Astrocyte of the cerebellum (primary cell): ENCODE measurements around the gene RAB13.
A peak's percentile ranks its signal among the peaks of the same experiment; 100 is the strongest.
"Not testable (repeated sequence)": the region's sequence is repeated elsewhere in the genome, so short reads cannot be mapped to it uniquely, and the experiment has no call there.

Experiments used
- DNase-seq: peaks from one replicate; pipeline ENCODE4 v3.0.0-alpha.2; 2011; ENCODE audit warnings: low read depth
- H3K4me3 ChIP-seq: 2 replicates; pipeline ENCODE4 v1.5.1; 2011; ENCODE audit warnings: mild to moderate bottlenecking, low read depth, low read length, moderate library complexity
- CTCF ChIP-seq: IDR thresholded peaks from 2 replicates; pipeline ENCODE4 v1.5.1; 2012; ENCODE audit warnings: low read length, low read depth, moderate library complexity, mild to moderate bottlenecking; ENCODE audit errors: missing control alignments
- in situ Hi-C: cut with HindIII; loops from 2 replicates; pipeline ENCODE4 v1.10.0; 2017; ENCODE audit warnings: low sequenced_read_pairs

The RAB13 gene

DNA sequence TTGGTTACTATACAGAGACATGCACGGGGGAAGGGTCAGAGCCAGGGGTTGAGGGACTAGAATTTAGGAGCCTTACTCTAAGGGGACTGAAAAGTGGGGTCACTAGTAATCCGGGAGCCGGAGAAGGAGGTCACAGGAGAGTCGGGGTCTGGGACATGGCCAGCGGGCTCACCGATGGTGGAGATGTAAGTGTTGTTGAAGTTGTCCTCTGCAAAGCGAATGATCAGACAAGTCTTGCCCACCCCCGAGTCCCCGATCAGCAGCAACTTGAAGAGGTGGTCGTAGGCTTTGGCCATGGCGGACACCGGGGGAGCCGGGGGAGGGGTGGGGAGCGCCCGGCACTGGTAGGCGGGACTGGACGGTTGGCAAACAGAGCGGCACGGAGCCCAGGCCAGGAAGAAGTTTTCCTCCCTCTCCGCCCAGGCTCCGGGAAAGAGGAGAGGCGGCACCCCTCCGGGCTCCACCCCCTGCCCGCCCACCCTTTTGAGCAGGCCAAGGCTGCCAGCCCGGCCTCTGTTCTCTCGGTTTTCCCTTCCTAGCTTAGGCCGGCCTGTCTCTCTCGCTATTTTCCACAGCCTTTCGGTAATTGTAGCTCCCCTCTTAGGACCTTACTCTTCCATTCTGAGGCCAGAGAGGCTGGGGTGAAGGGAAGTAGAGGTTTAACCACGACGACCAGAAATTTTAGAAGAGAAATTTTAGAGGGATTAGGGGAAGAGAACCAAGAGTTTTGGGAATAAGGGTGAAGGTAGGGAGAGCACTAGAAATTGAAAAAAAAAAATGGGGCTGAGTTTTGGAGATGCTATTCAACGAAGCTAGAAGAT, at the start of gene RAB13:
TSS of gene RAB13 (minus strand) at position 399 of the 821 bp plus-strand sequence. CDS start at position 296, 103 bp downstream.
- DNase-seq = no peak
- in situ Hi-C loops = no loop called here
- H3K4me3 ChIP-seq = peak within 1 kb of the TSS; percentile 91
- TF ChIP-seq CTCF = no peak

DNA sequence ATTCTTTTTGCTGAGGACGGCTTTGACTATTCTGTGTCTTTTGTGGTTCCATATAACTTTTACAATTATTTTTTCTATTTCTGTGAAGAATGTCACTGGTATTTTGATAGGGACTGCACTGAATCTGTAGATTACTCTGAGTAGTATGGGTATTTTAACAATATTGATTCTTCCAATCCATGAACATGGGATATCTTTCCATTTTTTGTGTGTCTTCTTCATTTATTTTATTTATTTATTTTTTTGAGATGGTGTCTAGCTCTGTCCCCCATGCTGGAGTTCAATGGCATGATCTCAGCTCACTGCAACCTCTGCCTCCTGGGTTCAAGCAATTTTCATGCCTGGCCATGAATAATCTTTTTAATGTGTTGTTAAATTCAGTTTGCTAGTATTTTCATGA, 47.6 kb upstream of the RAB13 start:
- H3K4me3 ChIP-seq, DNase-seq, in situ Hi-C loops: not testable (repeated sequence)

- H3K4me3 ChIP-seq = no peak overlapping the region
- no peak for DNase-seq
- TF ChIP-seq CTCF = no peak
- in situ Hi-C loops = loop anchor here (5.0 kb wide), 1 partner anchor 42 kb away; no protein-coding TSS in a partner anchor
These were observed 33.8 kb upstream of the RAB13 start for GRCh38 chr1:154019940-154020339.

GRCh38 chr1:154019269-154019668, 33.1 kb upstream of the RAB13 start:
- no peak overlapping the region for H3K4me3 ChIP-seq
- DNase-seq = no peak
- TF ChIP-seq CTCF = no peak
- in situ Hi-C loops = no loop called here

- H3K4me3 ChIP-seq = no peak overlapping the region
- in situ Hi-C loops = no loop called here
- TF ChIP-seq CTCF = no peak
- no peak for DNase-seq
These were observed 28.2 kb upstream of the RAB13 start for GRCh38 chr1:154014154-154014907.

DNA sequence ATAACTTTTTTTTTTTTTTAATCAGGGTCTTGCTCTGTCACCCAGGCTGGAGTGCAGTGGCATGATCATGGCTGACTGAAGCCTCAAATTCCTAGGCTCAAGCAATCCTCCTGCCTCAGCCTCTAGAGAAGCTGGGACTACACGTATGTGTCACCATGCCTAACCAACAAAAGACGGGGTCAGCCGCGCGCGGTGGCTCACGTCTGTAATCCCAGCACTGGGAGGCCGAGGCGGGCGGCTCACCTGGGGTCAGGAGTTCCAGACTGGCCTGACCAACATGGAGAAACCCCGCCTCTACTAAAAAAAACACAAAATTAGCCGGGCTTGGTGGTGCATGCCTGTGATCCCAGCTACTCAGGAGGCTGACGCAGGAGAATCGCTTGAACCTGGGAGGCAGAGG, 26.4 kb upstream of the RAB13 start:
- DNase-seq, in situ Hi-C loops: not testable (repeated sequence)

DNA sequence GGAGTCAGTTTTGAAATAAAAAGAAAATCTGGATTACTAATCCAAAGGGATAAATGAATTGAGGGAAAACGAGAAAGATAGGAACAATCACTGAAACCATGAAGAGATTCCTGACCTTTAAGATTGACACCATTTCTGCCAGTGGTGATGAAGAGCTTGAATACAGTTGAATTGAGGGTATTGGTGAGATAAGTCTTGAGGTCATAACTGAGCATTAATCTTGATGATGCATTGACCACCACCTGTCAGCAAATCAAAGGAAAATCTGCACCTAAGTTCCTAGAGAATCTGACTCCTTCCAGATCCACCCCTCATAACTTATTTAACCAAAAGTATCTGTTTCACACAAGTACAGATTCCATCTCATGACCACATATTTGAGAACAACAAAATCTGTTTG, 26.0 kb upstream of the RAB13 start:
- in situ Hi-C loops = no loop called here
- H3K4me3 ChIP-seq = no peak overlapping the region
- DNase-seq = no peak
- TF ChIP-seq CTCF = no peak

More for the DNA sequence above, 26.4 kb upstream of the RAB13 start:
- not testable (repeated sequence) for H3K4me3 ChIP-seq
